ENCODE measurements around the gene OR6N1. TPM values are rescaled to one million over a fixed set of nuclear protein-coding genes. Genes with fewer than 3 reads are reported as not detected.

Gene OR6N1
- total RNA-seq, 1 donor, result not detected

GRCh38 chr1:158754420-158754819 is 17.6 kb downstream of the OR6N1 start, which contains the start of gene OR6K6:
TSS of gene OR6K6 (plus strand) at chr1:158754720. CDS start at chr1:158754888, 168 bp downstream.
- DNase-seq (ENCODE audit: low read depth), result no peak
- H3K4me3 ChIP-seq (ENCODE audit: low read depth, low read length), result no peak within 1 kb of the TSS
- TF ChIP-seq CTCF (IDR thresholded peaks at IDR 0.05; ENCODE audit: insufficient read depth, low read length), result no peak

- no peak for TF ChIP-seq CTCF (IDR thresholded peaks at IDR 0.05; ENCODE audit: insufficient read depth, low read length)
- no peak overlapping the region for H3K4me3 ChIP-seq (ENCODE audit: low read depth, low read length)
- DNase-seq (ENCODE audit: low read depth), result no peak
Observed at GRCh38 chr1:158752155-158752712, 19.8 kb downstream of the OR6N1 start.

GRCh38 chr1:158735848-158736247 is 36.1 kb downstream of the OR6N1 start:
- TF ChIP-seq CTCF (IDR thresholded peaks at IDR 0.05; ENCODE audit: insufficient read depth, low read length), result no peak
- no peak for DNase-seq (ENCODE audit: low read depth)
- H3K4me3 ChIP-seq (ENCODE audit: low read depth, low read length), result no peak overlapping the region

GRCh38 chr1:158732524-158732923 is 39.5 kb downstream of the OR6N1 start:
- no peak for TF ChIP-seq CTCF (IDR thresholded peaks at IDR 0.05; ENCODE audit: insufficient read depth, low read length)
- DNase-seq (ENCODE audit: low read depth), result no peak
- no peak overlapping the region for H3K4me3 ChIP-seq (ENCODE audit: low read depth, low read length)

GRCh38 chr1:158731707-158732106 is 40.3 kb downstream of the OR6N1 start:
- no peak overlapping the region for H3K4me3 ChIP-seq (ENCODE audit: low read depth, low read length)
- no peak for TF ChIP-seq CTCF (IDR thresholded peaks at IDR 0.05; ENCODE audit: insufficient read depth, low read length)
- DNase-seq (ENCODE audit: low read depth), result no peak

- no peak for TF ChIP-seq CTCF (IDR thresholded peaks at IDR 0.05; ENCODE audit: insufficient read depth, low read length)
- DNase-seq (ENCODE audit: low read depth), result no peak
- no peak overlapping the region for H3K4me3 ChIP-seq (ENCODE audit: low read depth, low read length)
Observed at GRCh38 chr1:158730453-158730852, 41.5 kb downstream of the OR6N1 start.
